ENCODE measurements around the gene SENP5. TPM values are rescaled to one million over a fixed set of nuclear protein-coding genes. Genes with fewer than 3 reads are reported as not detected.

The SENP5 gene
- total and polyA plus RNA-seq, 2 experiments from 2014 or later = 16.9 to 36.2 TPM

DNA sequence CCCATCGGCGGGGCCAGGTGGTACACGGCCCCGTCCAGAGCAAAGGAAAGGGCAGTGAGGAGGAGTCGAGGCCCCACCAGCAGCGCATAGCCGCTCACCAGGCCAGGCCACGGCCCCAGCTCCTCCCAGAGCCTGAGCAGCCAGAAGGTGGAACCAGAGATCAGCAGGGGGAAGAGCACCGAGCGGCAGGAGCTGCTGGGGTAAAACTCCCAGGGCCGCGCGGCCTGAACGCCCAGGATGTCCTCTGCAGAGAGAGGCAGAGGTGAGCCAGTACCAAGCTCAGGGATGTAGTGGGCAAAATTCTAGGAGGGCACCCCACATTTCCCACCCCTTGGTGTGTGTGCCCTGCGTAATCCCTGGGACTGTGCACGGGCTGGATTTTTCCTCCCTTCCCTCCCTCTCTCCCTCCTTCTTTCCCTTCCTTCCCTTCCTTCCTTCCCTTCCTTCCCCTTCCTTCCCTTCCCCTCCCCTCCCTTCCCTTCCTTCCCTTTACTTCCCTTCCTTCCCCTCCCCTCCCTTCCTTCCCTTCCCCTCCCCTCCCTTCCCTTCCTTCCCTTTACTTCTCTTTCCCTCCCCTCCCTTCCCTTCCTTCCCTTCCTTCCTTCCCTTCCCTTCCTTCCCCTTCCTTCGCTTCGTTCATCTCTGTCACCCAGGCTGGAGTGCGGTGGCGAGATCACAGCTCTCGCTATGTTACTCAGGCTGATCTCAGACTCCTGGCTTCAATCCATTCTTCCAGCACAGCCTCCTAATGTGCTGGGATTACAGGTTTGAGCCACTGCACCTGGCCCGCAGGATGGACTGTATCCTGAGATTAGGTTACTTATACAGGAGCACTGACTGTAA is 80.9 kb downstream of the SENP5 start:
- H3K27ac ChIP-seq = no peak overlapping the region
- TF ChIP-seq EZH2 (IDR thresholded peaks at IDR 0.05; ENCODE audit: insufficient read depth, poor library complexity, severe bottlenecking) (no peak), EZH2phosphoT487 (IDR thresholded peaks at IDR 0.05; ENCODE audit: insufficient read depth, low read depth) (no peak)
- H3K4me3 ChIP-seq = no peak overlapping the region
- H4K20me1 ChIP-seq (ENCODE audit: insufficient read depth) = no peaks in the 10 kb centered on the region
- H3K4me1 ChIP-seq (ENCODE audit: insufficient read depth) = 0 out of 2 replicates have a peak, but pooled peaks cover 3% of the 10 kb centered on the region
- H3K79me2 ChIP-seq (ENCODE audit: insufficient read depth) = peaks cover 20% of the 10 kb centered on the region
- H3K4me2 ChIP-seq (ENCODE audit: unreplicated experiment) = no peak overlapping the region
- no peak overlapping the region for H3K9ac ChIP-seq
- 55 to 59% methylated on average over 20 to 22 of the region's 22 CpGs for WGBS, 2 experiments (ENCODE audit: low coverage in 1 of 2, low lambda C conversion rate in 2 of 2, missing lambda C conversion rate in 2 of 2)
- no peaks in the 10 kb centered on the region for H3K36me3 ChIP-seq (ENCODE audit: low read depth)
- H3F3A ChIP-seq (ENCODE audit: insufficient read depth) = no peaks in the 10 kb centered on the region
- in situ Hi-C loops (cut with MboI) = no loop called here
- peak; percentile 23 for DNase-seq
- H3K9me3 ChIP-seq (ENCODE audit: low read depth) = no peaks in the 10 kb centered on the region
- H3K9me2 ChIP-seq (ENCODE audit: insufficient read depth) = no peaks in the 10 kb centered on the region
- H2AFZ ChIP-seq = no peak overlapping the region
- no peaks in the 10 kb centered on the region for H3K27me3 ChIP-seq (replicated peaks; ENCODE audit: insufficient read depth)

GRCh38 chr3:196949285-196949619 is 81.5 kb downstream of the SENP5 start:
- Histone ChIP-seq H3K36me3 (ENCODE audit: low read depth) (no peaks in the 10 kb centered on the region), H2AFZ (no peak overlapping the region), H4K20me1 (ENCODE audit: insufficient read depth) (no peaks in the 10 kb centered on the region), H3K4me1 (ENCODE audit: insufficient read depth) (no peaks in the 10 kb centered on the region), H3K9me2 (ENCODE audit: insufficient read depth) (no peaks in the 10 kb centered on the region), H3K9ac (no peak overlapping the region), H3K27ac (no peak overlapping the region), H3F3A (ENCODE audit: insufficient read depth) (no peaks in the 10 kb centered on the region), H3K79me2 (ENCODE audit: insufficient read depth) (peaks cover 15% of the 10 kb centered on the region), H3K9me3 (ENCODE audit: low read depth) (no peaks in the 10 kb centered on the region), H3K4me2 (ENCODE audit: unreplicated experiment) (no peak overlapping the region), H3K4me3 (no peak overlapping the region), H3K27me3 (replicated peaks; ENCODE audit: insufficient read depth) (no peaks in the 10 kb centered on the region)
- TF ChIP-seq EZH2 (IDR thresholded peaks at IDR 0.05; ENCODE audit: insufficient read depth, poor library complexity, severe bottlenecking) (no peak), EZH2phosphoT487 (IDR thresholded peaks at IDR 0.05; ENCODE audit: insufficient read depth, low read depth) (no peak)
- DNase-seq = no peak
- WGBS, 2 experiments (ENCODE audit: low coverage in 1 of 2, low lambda C conversion rate in 2 of 2, missing lambda C conversion rate in 2 of 2) = 90 to 93% methylated on average over 6 of the region's 6 CpGs
- in situ Hi-C loops (cut with MboI) = no loop called here

GRCh38 chr3:196949750-196950149 is 82.0 kb downstream of the SENP5 start:
- 92 to 98% methylated on average over 6 of the region's 6 CpGs for WGBS, 2 experiments (ENCODE audit: low coverage in 1 of 2, low lambda C conversion rate in 2 of 2, missing lambda C conversion rate in 2 of 2)

DNA sequence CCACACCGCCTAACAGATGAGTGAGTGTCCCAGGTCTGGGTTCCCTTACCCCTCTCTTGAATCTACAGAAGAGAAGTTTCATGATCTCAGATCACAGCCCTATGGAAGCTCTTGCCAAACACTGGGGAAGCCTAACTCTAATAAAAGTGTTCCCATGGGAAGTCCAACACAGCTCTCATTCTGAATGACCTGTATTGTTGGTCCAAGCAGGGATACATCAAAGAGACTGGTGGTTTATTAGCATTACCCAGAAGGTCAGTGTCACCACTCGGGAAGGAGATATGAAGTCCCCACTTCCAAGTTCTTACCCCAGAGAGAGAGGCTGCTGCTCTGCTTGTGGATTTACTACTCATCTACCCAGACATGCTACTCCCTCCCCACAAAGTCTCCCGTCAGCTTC is 83.7 kb downstream of the SENP5 start:
- Histone ChIP-seq H3K9me2 (ENCODE audit: insufficient read depth) (no peaks in the 10 kb centered on the region), H3K79me2 (ENCODE audit: insufficient read depth) (no peaks in the 10 kb centered on the region), H3K27ac (no peak overlapping the region), H3K9me3 (ENCODE audit: low read depth) (no peaks in the 10 kb centered on the region), H3K4me3 (no peak overlapping the region), H2AFZ (no peak overlapping the region), H3K9ac (no peak overlapping the region), H3K27me3 (replicated peaks; ENCODE audit: insufficient read depth) (no peaks in the 10 kb centered on the region), H3K36me3 (ENCODE audit: low read depth) (no peaks in the 10 kb centered on the region), H3K4me2 (ENCODE audit: unreplicated experiment) (no peak overlapping the region), H3F3A (ENCODE audit: insufficient read depth) (no peaks in the 10 kb centered on the region), H3K4me1 (ENCODE audit: insufficient read depth) (no peaks in the 10 kb centered on the region), H4K20me1 (ENCODE audit: insufficient read depth) (no peaks in the 10 kb centered on the region)
- TF ChIP-seq EZH2phosphoT487 (IDR thresholded peaks at IDR 0.05; ENCODE audit: insufficient read depth, low read depth) (no peak), EZH2 (IDR thresholded peaks at IDR 0.05; ENCODE audit: insufficient read depth, poor library complexity, severe bottlenecking) (no peak)
- 90 to 98% methylated on average over 3 of the region's 3 CpGs for WGBS, 2 experiments (ENCODE audit: low coverage in 1 of 2, low lambda C conversion rate in 2 of 2, missing lambda C conversion rate in 2 of 2)
- no peak for DNase-seq
- in situ Hi-C loops (cut with MboI) = no loop called here

More at GRCh38 chr3:196949750-196950149, 82.0 kb downstream of the SENP5 start:
- Histone ChIP-seq H3K79me2 (ENCODE audit: insufficient read depth) (peaks cover 10% of the 10 kb centered on the region), H3K27ac (no peak overlapping the region), H3F3A (ENCODE audit: insufficient read depth) (no peaks in the 10 kb centered on the region), H3K4me3 (no peak overlapping the region), H3K4me2 (ENCODE audit: unreplicated experiment) (no peak overlapping the region), H3K9me2 (ENCODE audit: insufficient read depth) (no peaks in the 10 kb centered on the region), H3K4me1 (ENCODE audit: insufficient read depth) (no peaks in the 10 kb centered on the region), H3K9ac (no peak overlapping the region), H3K9me3 (ENCODE audit: low read depth) (no peaks in the 10 kb centered on the region), H3K36me3 (ENCODE audit: low read depth) (no peaks in the 10 kb centered on the region), H3K27me3 (replicated peaks; ENCODE audit: insufficient read depth) (no peaks in the 10 kb centered on the region), H4K20me1 (ENCODE audit: insufficient read depth) (no peaks in the 10 kb centered on the region), H2AFZ (no peak overlapping the region)
- TF ChIP-seq EZH2 (IDR thresholded peaks at IDR 0.05; ENCODE audit: insufficient read depth, poor library complexity, severe bottlenecking) (no peak), EZH2phosphoT487 (IDR thresholded peaks at IDR 0.05; ENCODE audit: insufficient read depth, low read depth) (no peak)
- in situ Hi-C loops (cut with MboI) = no loop called here
- DNase-seq = no peak

Data from GM23248 (cell line).